ENCODE results near the gene ZBTB34. TPM values are rescaled to one million over a fixed set of nuclear protein-coding genes. Genes with fewer than 3 reads are reported as not detected.

Gene ZBTB34
- total and polyA plus RNA-seq, 12 donors, result 1.6 to 6.5 (median 5.1) TPM

DNA sequence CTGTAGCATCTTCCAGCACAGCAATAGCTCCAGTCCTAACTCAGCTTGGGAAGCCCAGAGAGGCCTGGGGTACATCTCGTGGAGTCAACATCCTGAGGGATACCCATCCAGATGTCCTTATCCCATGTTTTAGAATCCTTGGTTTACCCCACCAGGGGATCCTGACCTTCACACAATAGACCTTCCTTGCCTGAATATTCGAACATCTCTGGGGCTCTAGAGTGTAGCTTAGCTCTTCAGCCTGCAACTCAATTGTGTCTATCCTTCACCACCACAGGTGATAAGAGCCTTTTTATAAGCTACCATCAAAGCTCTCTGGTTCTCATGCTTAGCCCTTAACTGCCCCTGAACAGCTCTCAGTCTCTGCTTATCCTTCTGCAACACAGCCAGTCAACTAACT, 46.6 kb downstream of the ZBTB34 start:
- H3K36me3 ChIP-seq, result no peaks in the 10 kb centered on the region
- H3K27ac ChIP-seq, result no peak overlapping the region
- ATAC-seq (no peak), DNase-seq (no peak)
- peaks cover 0 to 12% (median 7%) of the 10 kb centered on the region in 7 donors for H3K27me3 ChIP-seq
- H3K9me3 ChIP-seq, result no peaks in the 10 kb centered on the region
- WGBS, 2 donors, result 52 to 56% methylated on average over 2 of the region's 2 CpGs
- no peak for TF ChIP-seq CTCF (IDR thresholded peaks at IDR 0.05)
- intact Hi-C loops (cut with DNase I), result no loop called here
- no peaks in the 10 kb centered on the region for H3K4me1 ChIP-seq
- no peak overlapping the region for H3K4me3 ChIP-seq

DNA sequence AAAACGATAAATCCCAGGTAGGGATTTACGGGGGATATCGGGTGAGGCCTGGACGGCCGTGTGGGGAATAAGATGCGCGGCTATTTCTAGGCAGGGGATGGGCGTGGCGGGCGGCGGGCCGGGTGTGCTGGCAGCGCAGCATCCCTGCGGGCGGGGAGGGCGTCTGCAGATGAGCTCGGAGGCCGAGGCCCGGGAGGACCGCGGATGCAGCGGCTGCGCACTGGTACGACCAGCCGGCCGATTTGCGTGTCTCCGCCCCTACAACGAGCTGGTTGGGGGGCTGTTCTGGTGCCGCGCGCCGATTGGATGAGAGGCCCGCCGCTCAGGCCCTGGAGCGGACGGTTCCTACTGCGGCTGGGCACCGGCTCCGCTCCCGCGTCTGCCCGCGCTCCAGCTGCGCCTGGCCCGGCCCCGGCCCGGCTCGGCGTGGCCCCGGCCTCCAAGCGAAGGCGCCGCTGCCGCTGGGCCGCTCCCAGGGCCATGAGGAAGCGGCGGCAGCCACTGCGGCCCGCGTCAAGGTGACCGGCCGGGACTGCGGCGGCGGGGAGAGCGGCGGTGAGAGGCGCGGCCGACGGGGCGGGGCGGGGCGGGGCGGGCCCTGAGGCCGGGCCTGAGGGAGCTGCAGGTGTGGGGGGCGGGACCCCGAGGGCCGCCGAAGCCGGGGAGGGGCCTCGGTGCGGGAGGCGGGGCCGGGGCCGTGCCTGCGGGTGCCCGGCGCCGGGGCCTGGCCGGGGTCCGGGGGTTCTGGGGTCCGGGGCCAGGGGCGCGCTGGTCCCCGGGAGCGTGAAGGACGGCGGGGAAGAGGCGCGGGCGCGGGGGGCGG, 54.2 kb downstream of the ZBTB34 start, which contains the start of gene RALGPS1:
TSS of gene RALGPS1 (plus strand) at position 325 of the 823 bp plus-strand sequence. CDS start 47,508 bp downstream, outside the sequence.
- TF ChIP-seq CTCF (IDR thresholded peaks at IDR 0.05), result peak in 1 of 9 donors; percentile 6
- intact Hi-C loops (cut with DNase I), result loop anchor here in 1 of 10 donors (5.0 kb wide), 1 partner anchor 57 kb away; no protein-coding TSS in a partner anchor
- H3K4me3 ChIP-seq, result peak within 1 kb of the TSS; percentile 25 to 83 (median 51)
- H3K27me3 ChIP-seq, result peaks cover 0 to 10% (median 0%) of the 10 kb centered on the region in 7 donors
- H3K4me1 ChIP-seq, result peaks cover 0 to 13% (median 6%) of the 10 kb centered on the region in 9 donors
- 0 to 1% methylated on average over 54 to 105 of the region's 105 CpGs for WGBS, 2 donors
- H3K27ac ChIP-seq, result peak within 1 kb of the TSS; percentile 13 to 88 (median 78)
- DNase-seq, result peak; percentile 96 to 97
- no peaks in the 10 kb centered on the region for H3K9me3 ChIP-seq
- no peaks in the 10 kb centered on the region for H3K36me3 ChIP-seq
- peak; percentile 98 to 100 (median 99) for ATAC-seq

- no peak for TF ChIP-seq CTCF (IDR thresholded peaks at IDR 0.05)
- ATAC-seq (no peak), DNase-seq (peak in 1 of 2 donors; percentile 37)
- whole genome bisulfite sequencing, 2 donors, result 8 to 12% methylated on average over 30 to 42 of the region's 43 CpGs
- no peaks in the 10 kb centered on the region for H3K36me3 ChIP-seq
- intact Hi-C loops (cut with DNase I), result no loop called here
- peak overlapping the region in 9 of 10 donors; percentile 45 to 83 (median 52) for H3K4me3 ChIP-seq
- H3K27me3 ChIP-seq, result peaks cover 0 to 10% (median 0%) of the 10 kb centered on the region in 7 donors
- H3K27ac ChIP-seq, result no peak overlapping the region
- no peaks in the 10 kb centered on the region for H3K9me3 ChIP-seq
- peaks cover 0 to 13% (median 6%) of the 10 kb centered on the region in 9 donors for H3K4me1 ChIP-seq
These were observed 54.9 kb downstream of the ZBTB34 start for GRCh38 chr9:126915281-126915816.

GRCh38 chr9:126915846-126916543, 55.6 kb downstream of the ZBTB34 start:
- 88 to 90% methylated on average over 15 of the region's 15 CpGs for WGBS, 2 donors
- TF ChIP-seq CTCF (IDR thresholded peaks at IDR 0.05), result no peak
- peak overlapping the region in 2 of 10 donors; percentile 50 to 83 for H3K4me3 ChIP-seq
- no peak for ATAC-seq
- H3K36me3 ChIP-seq, result no peaks in the 10 kb centered on the region
- DNase-seq, result no peak
- no peaks in the 10 kb centered on the region for H3K9me3 ChIP-seq
- H3K4me1 ChIP-seq, result peaks cover 0 to 13% (median 6%) of the 10 kb centered on the region in 9 donors
- intact Hi-C loops (cut with DNase I), result no loop called here
- H3K27me3 ChIP-seq, result peaks cover 0 to 10% (median 0%) of the 10 kb centered on the region in 7 donors
- H3K27ac ChIP-seq, result no peak overlapping the region
